SK-N-SH treated with all-trans-retinoic acid at 6 μM for 48 hours (cell line): ENCODE results near the gene RC3H1.

ENCODE experiments used
- ARNTL ChIP-seq: fragments of 450-650 bp; formaldehyde crosslinking; IDR thresholded peaks from 2 replicates; pipeline ENCODE4 v1.5.0; 2020; ENCODE audit warnings: low read depth, mild to moderate bottlenecking, moderate library complexity, borderline replicate concordance
- BACH2 ChIP-seq: fragments of 250-450 bp; sonication (Bioruptor Pico); IDR thresholded peaks from 2 replicates; pipeline ENCODE4 v1.9.0; 2021; ENCODE audit warnings: mild to moderate bottlenecking, borderline replicate concordance
- ESRRG ChIP-seq: fragments of 250-450 bp; sonication (Bioruptor Pico); IDR thresholded peaks from 2 replicates; pipeline ENCODE4 v1.6.1; 2021; ENCODE audit warnings: mild to moderate bottlenecking
- ISL1 ChIP-seq: fragments of 250-450 bp; sonication (Bioruptor Pico); IDR thresholded peaks from 2 replicates; pipeline ENCODE4 v2.1.2; 2022; ENCODE audit warnings: mild to moderate bottlenecking, moderate library complexity
- PATZ1 ChIP-seq: fragments of 250-450 bp; sonication (Bioruptor Pico); IDR thresholded peaks from 2 replicates; pipeline ENCODE4 v1.8.0; 2020; ENCODE audit warnings: mild to moderate bottlenecking, moderate library complexity, borderline replicate concordance
- RARB ChIP-seq: fragments of 250-450 bp; sonication (Bioruptor Pico); IDR thresholded peaks from 2 replicates; pipeline ENCODE4 v1.8.0; 2021; ENCODE audit warnings: mild to moderate bottlenecking, moderate library complexity
- TOX ChIP-seq: fragments of 250-450 bp; sonication (Bioruptor Pico); IDR thresholded peaks from 2 replicates; pipeline ENCODE4 v1.8.0; 2021; ENCODE audit warnings: mild to moderate bottlenecking, moderate library complexity, borderline replicate concordance
- ZC3H10 ChIP-seq: fragments of 250-450 bp; sonication (Bioruptor Pico); IDR thresholded peaks from 2 replicates; pipeline ENCODE4 v1.5.1; 2021; ENCODE audit warnings: mild to moderate bottlenecking, moderate library complexity
- ZFP30 ChIP-seq: fragments of 450-650 bp; formaldehyde crosslinking; IDR thresholded peaks from 2 replicates; pipeline ENCODE4 v1.5.0; 2022; ENCODE audit warnings: mild to moderate bottlenecking, moderate library complexity
- ZNF8 ChIP-seq: fragments of 450-650 bp; formaldehyde crosslinking; IDR thresholded peaks from 2 replicates; pipeline ENCODE4 v1.5.0; 2020; ENCODE audit warnings: mild to moderate bottlenecking, moderate library complexity

- TF ChIP-seq RARB (CRISPR knock-in tag) (no peak), TOX (CRISPR knock-in tag) (no peak), ARNTL (CRISPR knock-in tag) (no peak), PATZ1 (CRISPR knock-in tag) (no peak), BACH2 (CRISPR knock-in tag) (no peak), ESRRG (CRISPR knock-in tag) (no peak), ZNF8 (no peak), ZFP30 (CRISPR knock-in tag) (no peak), ISL1 (CRISPR knock-in tag) (no peak), ZC3H10 (CRISPR knock-in tag) (no peak)
These were observed 128.5 kb downstream of the RC3H1 start for GRCh38 chr1:173893611-173894010.
